ENCODE data around the gene SETBP1. TPM values are rescaled to one million over a fixed set of nuclear protein-coding genes. Genes with fewer than 3 reads are reported as not detected.

Gene SETBP1
- total and polyA plus RNA-seq, 2 of the 8 experiments (the other 6 are each of a cell fraction or from before 2014, with no cell fraction given), result 2.0 to 6.5 TPM

DNA sequence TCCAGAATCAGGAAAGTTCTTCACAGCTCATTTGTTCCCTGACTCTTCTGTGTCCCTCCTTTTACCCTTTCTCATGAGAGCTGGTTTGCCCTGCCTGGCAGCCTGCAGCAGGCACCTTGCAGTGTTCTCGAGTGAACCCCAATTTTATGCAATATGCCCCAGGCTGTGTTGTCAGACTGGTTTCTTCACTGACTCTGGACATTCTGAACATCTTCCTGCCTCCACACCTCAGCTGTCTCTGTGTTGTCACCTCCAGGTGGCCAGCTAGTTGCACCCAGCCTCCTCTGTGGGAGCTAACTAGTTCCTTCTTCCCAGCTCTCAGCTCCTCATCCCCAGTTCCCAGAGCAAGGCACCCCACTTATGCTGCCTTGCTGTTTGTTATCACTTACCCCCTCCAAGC, 5.5 kb downstream of the SETBP1 start (continued):
- TF ChIP-seq, protein P1, sequence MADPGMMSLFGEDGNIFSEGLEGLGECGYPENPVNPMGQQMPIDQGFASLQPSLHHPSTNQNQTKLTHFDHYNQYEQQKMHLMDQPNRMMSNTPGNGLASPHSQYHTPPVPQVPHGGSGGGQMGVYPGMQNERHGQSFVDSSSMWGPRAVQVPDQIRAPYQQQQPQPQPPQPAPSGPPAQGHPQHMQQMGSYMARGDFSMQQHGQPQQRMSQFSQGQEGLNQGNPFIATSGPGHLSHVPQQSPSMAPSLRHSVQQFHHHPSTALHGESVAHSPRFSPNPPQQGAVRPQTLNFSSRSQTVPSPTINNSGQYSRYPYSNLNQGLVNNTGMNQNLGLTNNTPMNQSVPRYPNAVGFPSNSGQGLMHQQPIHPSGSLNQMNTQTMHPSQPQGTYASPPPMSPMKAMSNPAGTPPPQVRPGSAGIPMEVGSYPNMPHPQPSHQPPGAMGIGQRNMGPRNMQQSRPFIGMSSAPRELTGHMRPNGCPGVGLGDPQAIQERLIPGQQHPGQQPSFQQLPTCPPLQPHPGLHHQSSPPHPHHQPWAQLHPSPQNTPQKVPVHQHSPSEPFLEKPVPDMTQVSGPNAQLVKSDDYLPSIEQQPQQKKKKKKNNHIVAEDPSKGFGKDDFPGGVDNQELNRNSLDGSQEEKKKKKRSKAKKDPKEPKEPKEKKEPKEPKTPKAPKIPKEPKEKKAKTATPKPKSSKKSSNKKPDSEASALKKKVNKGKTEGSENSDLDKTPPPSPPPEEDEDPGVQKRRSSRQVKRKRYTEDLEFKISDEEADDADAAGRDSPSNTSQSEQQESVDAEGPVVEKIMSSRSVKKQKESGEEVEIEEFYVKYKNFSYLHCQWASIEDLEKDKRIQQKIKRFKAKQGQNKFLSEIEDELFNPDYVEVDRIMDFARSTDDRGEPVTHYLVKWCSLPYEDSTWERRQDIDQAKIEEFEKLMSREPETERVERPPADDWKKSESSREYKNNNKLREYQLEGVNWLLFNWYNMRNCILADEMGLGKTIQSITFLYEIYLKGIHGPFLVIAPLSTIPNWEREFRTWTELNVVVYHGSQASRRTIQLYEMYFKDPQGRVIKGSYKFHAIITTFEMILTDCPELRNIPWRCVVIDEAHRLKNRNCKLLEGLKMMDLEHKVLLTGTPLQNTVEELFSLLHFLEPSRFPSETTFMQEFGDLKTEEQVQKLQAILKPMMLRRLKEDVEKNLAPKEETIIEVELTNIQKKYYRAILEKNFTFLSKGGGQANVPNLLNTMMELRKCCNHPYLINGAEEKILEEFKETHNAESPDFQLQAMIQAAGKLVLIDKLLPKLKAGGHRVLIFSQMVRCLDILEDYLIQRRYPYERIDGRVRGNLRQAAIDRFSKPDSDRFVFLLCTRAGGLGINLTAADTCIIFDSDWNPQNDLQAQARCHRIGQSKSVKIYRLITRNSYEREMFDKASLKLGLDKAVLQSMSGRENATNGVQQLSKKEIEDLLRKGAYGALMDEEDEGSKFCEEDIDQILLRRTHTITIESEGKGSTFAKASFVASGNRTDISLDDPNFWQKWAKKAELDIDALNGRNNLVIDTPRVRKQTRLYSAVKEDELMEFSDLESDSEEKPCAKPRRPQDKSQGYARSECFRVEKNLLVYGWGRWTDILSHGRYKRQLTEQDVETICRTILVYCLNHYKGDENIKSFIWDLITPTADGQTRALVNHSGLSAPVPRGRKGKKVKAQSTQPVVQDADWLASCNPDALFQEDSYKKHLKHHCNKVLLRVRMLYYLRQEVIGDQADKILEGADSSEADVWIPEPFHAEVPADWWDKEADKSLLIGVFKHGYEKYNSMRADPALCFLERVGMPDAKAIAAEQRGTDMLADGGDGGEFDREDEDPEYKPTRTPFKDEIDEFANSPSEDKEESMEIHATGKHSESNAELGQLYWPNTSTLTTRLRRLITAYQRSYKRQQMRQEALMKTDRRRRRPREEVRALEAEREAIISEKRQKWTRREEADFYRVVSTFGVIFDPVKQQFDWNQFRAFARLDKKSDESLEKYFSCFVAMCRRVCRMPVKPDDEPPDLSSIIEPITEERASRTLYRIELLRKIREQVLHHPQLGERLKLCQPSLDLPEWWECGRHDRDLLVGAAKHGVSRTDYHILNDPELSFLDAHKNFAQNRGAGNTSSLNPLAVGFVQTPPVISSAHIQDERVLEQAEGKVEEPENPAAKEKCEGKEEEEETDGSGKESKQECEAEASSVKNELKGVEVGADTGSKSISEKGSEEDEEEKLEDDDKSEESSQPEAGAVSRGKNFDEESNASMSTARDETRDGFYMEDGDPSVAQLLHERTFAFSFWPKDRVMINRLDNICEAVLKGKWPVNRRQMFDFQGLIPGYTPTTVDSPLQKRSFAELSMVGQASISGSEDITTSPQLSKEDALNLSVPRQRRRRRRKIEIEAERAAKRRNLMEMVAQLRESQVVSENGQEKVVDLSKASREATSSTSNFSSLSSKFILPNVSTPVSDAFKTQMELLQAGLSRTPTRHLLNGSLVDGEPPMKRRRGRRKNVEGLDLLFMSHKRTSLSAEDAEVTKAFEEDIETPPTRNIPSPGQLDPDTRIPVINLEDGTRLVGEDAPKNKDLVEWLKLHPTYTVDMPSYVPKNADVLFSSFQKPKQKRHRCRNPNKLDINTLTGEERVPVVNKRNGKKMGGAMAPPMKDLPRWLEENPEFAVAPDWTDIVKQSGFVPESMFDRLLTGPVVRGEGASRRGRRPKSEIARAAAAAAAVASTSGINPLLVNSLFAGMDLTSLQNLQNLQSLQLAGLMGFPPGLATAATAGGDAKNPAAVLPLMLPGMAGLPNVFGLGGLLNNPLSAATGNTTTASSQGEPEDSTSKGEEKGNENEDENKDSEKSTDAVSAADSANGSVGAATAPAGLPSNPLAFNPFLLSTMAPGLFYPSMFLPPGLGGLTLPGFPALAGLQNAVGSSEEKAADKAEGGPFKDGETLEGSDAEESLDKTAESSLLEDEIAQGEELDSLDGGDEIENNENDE (IDR thresholded peaks at IDR 0.05; ENCODE audit: insufficient replicate concordance, low read length), result no peak
- TF ChIP-seq, protein P2, sequence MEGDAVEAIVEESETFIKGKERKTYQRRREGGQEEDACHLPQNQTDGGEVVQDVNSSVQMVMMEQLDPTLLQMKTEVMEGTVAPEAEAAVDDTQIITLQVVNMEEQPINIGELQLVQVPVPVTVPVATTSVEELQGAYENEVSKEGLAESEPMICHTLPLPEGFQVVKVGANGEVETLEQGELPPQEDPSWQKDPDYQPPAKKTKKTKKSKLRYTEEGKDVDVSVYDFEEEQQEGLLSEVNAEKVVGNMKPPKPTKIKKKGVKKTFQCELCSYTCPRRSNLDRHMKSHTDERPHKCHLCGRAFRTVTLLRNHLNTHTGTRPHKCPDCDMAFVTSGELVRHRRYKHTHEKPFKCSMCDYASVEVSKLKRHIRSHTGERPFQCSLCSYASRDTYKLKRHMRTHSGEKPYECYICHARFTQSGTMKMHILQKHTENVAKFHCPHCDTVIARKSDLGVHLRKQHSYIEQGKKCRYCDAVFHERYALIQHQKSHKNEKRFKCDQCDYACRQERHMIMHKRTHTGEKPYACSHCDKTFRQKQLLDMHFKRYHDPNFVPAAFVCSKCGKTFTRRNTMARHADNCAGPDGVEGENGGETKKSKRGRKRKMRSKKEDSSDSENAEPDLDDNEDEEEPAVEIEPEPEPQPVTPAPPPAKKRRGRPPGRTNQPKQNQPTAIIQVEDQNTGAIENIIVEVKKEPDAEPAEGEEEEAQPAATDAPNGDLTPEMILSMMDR (IDR thresholded peaks at IDR 0.05; ENCODE audit: control extremely low read depth in 1 of 3, insufficient read depth in 1 of 3, low read depth in 1 of 3, low read length in 3 of 3), result no peak
- TF ChIP-seq NANOG (IDR thresholded peaks at IDR 0.05; ENCODE audit: insufficient read depth, low read depth, low read length, poor library complexity, severe bottlenecking), result no peak
- TF ChIP-seq GTF2F1 (IDR thresholded peaks at IDR 0.05; ENCODE audit: borderline replicate concordance, low read depth, low read length), result no peak
- no peak for TF ChIP-seq HDAC2 (IDR thresholded peaks at IDR 0.05; ENCODE audit: borderline replicate concordance in 1 of 2, low read depth in 2 of 2, low read length in 2 of 2)
- TF ChIP-seq MAFK (IDR thresholded peaks at IDR 0.05; ENCODE audit: low read depth, low read length), result no peak

Measured in H1 (cell line).